ENCODE data around the gene SATB2.

The SATB2 gene

GRCh38 chr2:199405241-199405640 is 52.5 kb downstream of the SATB2 start:
- DNase-seq (ENCODE audit: low read depth), result no peak

DNA sequence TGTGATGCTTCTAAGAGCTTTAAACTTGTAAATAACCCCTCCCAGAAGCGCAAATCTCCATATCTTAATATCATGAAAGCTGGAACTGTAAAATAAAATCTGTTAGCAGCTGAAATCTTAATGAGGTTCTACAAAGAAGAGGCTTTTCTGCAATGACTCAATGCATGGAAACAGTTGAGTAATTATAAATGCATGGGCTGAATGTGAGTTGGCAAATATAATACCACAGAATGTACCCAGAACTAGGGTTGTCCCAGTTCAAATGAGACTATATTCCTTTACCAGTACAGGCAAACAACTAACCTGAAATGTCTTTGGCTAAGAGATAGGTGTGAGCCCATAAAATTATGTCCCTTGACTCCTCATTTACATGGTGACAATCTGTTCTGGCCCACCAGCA is 52.9 kb downstream of the SATB2 start:
- DNase-seq (ENCODE audit: low read depth), result no peak
- no peak overlapping the region for H3K4me3 ChIP-seq (ENCODE audit: low read depth, low read length)
- TF ChIP-seq, protein P1, sequence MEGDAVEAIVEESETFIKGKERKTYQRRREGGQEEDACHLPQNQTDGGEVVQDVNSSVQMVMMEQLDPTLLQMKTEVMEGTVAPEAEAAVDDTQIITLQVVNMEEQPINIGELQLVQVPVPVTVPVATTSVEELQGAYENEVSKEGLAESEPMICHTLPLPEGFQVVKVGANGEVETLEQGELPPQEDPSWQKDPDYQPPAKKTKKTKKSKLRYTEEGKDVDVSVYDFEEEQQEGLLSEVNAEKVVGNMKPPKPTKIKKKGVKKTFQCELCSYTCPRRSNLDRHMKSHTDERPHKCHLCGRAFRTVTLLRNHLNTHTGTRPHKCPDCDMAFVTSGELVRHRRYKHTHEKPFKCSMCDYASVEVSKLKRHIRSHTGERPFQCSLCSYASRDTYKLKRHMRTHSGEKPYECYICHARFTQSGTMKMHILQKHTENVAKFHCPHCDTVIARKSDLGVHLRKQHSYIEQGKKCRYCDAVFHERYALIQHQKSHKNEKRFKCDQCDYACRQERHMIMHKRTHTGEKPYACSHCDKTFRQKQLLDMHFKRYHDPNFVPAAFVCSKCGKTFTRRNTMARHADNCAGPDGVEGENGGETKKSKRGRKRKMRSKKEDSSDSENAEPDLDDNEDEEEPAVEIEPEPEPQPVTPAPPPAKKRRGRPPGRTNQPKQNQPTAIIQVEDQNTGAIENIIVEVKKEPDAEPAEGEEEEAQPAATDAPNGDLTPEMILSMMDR (IDR thresholded peaks at IDR 0.05; ENCODE audit: control insufficient read depth, extremely low read depth, insufficient read depth), result no peak

More at GRCh38 chr2:199405241-199405640, 52.5 kb downstream of the SATB2 start:
- no peak overlapping the region for H3K4me3 ChIP-seq (ENCODE audit: low read depth, low read length)
- TF ChIP-seq, protein P1 (IDR thresholded peaks at IDR 0.05; ENCODE audit: control insufficient read depth, extremely low read depth, insufficient read depth), result no peak

GRCh38 chr2:199395311-199395710 is 62.4 kb downstream of the SATB2 start:
- TF ChIP-seq, protein P1 (IDR thresholded peaks at IDR 0.05; ENCODE audit: control insufficient read depth, extremely low read depth, insufficient read depth), result no peak
- DNase-seq (ENCODE audit: low read depth), result no peak
- H3K4me3 ChIP-seq (ENCODE audit: low read depth, low read length), result no peak overlapping the region

DNA sequence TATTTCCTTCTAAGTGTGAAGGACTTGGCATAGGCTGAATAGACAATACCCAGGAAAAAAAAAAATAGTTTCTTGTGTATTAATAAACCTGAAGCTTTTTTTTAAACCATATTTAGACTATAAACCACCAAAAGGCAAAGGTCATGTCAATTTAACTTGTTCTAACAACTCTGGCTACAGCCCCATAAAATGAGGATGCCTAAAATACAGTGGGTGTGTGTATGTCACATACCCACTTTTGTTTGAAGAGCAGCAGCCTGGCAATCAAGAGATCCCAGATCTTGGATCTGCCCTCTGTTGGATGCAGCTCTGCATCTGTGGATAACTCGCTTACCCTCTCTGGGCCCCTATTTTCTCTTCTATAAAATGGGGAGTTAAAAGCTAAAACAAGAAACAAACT is 65.4 kb downstream of the SATB2 start:
- H3K4me3 ChIP-seq (ENCODE audit: low read depth, low read length), result no peak overlapping the region
- TF ChIP-seq, protein P1 (IDR thresholded peaks at IDR 0.05; ENCODE audit: control insufficient read depth, extremely low read depth, insufficient read depth), result no peak
- no peak for DNase-seq (ENCODE audit: low read depth)

DNA sequence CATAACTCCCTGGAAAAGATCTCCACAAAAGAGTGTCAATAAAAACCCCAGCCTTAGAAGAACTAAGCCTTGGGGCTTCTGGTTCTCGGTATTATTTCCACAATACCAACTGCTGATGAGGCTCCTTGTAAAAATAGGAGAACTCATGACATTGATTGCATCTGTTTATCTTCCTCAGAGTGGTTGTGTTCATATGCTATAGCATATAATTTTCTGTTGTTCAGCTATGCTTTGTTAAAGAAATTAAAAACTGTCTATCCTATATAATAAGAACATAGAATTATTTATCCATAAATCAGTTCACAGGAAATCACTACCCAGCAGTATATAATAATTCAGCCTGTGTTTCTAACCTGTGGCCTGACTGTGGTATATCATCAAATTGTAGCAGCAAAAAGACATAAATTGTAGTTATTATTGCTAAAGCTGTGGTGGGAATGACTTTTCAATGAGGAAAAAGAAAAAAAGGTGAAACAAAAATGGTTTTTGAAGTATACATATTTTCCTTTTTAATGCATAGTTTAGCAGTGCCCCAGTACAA is 68.9 kb downstream of the SATB2 start:
- no peak for DNase-seq (ENCODE audit: low read depth)
- H3K4me3 ChIP-seq (ENCODE audit: low read depth, low read length), result no peak overlapping the region
- TF ChIP-seq, protein P1 (IDR thresholded peaks at IDR 0.05; ENCODE audit: control insufficient read depth, extremely low read depth, insufficient read depth), result no peak

DNA sequence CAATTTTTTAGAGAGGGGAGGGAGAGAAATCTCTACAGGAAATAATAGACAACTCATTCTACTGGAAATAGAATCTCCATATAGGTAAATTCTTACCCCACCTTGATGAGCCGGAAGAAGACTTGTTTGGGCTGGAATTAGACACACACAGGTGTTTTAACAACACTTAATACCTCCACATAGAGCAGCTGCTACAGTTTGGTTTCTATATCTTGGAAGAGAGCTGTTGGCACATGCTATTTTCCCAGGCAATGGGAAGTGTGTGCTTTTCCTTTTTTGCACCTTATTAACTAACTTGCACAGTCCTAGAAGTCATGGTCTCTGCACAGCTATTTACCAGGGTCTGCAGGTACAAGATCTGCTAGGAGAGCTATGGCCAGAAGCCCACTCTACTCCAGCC is 73.7 kb downstream of the SATB2 start:
- no peak for DNase-seq (ENCODE audit: low read depth)
- H3K4me3 ChIP-seq (ENCODE audit: low read depth, low read length), result no peak overlapping the region
- TF ChIP-seq, protein P1 (IDR thresholded peaks at IDR 0.05; ENCODE audit: control insufficient read depth, extremely low read depth, insufficient read depth), result no peak

DNA sequence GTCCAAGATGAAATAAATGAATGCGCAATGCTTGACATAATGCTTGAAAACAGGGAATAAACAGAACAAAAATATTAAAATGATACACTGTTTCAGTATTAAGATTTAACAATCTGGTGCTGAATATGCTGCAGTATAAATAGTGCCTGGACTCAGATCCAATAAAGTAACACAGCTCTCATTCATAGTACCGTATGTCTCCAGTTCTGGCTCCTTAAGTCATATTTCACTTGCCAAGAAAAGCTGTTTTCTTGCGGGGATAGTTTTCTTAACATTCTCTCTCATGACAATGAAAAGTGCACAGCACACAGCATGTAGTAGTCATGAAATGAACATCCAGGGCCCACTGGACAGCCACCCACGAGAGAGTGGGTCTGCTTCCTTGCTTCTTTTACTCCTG is 74.7 kb downstream of the SATB2 start:
- no peak for DNase-seq (ENCODE audit: low read depth)
- H3K4me3 ChIP-seq (ENCODE audit: low read depth, low read length), result no peak overlapping the region
- TF ChIP-seq, protein P1 (IDR thresholded peaks at IDR 0.05; ENCODE audit: control insufficient read depth, extremely low read depth, insufficient read depth), result no peak
